ENCODE data around the gene NF2.

The NF2 gene

GRCh38 chr22:29718949-29719898 lies 115.8 kb downstream of the NF2 start:
- no peak for TF ChIP-seq GATA2 (IDR thresholded peaks at IDR 0.05; ENCODE audit: low read depth, low read length)
- TF ChIP-seq GATA3 (IDR thresholded peaks at IDR 0.05; ENCODE audit: low read depth, low read length): no peak

- TF ChIP-seq GATA2 (IDR thresholded peaks at IDR 0.05; ENCODE audit: low read depth, low read length): no peak
- no peak for TF ChIP-seq GATA3 (IDR thresholded peaks at IDR 0.05; ENCODE audit: low read depth, low read length)
These were observed 116.6 kb downstream of the NF2 start, which contains the start of gene CABP7 for GRCh38 chr22:29719899-29720645. TSS of gene CABP7 (plus strand) at chr22:29720003. CDS start at chr22:29720425, 422 bp downstream.

- TF ChIP-seq GATA2 (IDR thresholded peaks at IDR 0.05; ENCODE audit: low read depth, low read length) (no peak), GATA3 (IDR thresholded peaks at IDR 0.05; ENCODE audit: low read depth, low read length) (no peak)
These were observed 117.4 kb downstream of the NF2 start for GRCh38 chr22:29720811-29721323.

GRCh38 chr22:29722151-29722550 lies 118.7 kb downstream of the NF2 start:
- TF ChIP-seq GATA2 (IDR thresholded peaks at IDR 0.05; ENCODE audit: low read depth, low read length): no peak
- TF ChIP-seq GATA3 (IDR thresholded peaks at IDR 0.05; ENCODE audit: low read depth, low read length): no peak

GRCh38 chr22:29722587-29722986 lies 119.2 kb downstream of the NF2 start:
- TF ChIP-seq GATA3 (IDR thresholded peaks at IDR 0.05; ENCODE audit: low read depth, low read length) (no peak), GATA2 (IDR thresholded peaks at IDR 0.05; ENCODE audit: low read depth, low read length) (no peak)

- TF ChIP-seq GATA3 (IDR thresholded peaks at IDR 0.05; ENCODE audit: low read depth, low read length): no peak
- no peak for TF ChIP-seq GATA2 (IDR thresholded peaks at IDR 0.05; ENCODE audit: low read depth, low read length)
These were observed 120.3 kb downstream of the NF2 start for GRCh38 chr22:29723766-29724165.

- TF ChIP-seq GATA3 (IDR thresholded peaks at IDR 0.05; ENCODE audit: low read depth, low read length) (no peak), GATA2 (IDR thresholded peaks at IDR 0.05; ENCODE audit: low read depth, low read length) (no peak)
These were observed 121.4 kb downstream of the NF2 start for GRCh38 chr22:29724843-29725242.

GRCh38 chr22:29726106-29726505 lies 122.7 kb downstream of the NF2 start:
- TF ChIP-seq GATA2 (IDR thresholded peaks at IDR 0.05; ENCODE audit: low read depth, low read length): no peak
- no peak for TF ChIP-seq GATA3 (IDR thresholded peaks at IDR 0.05; ENCODE audit: low read depth, low read length)

GRCh38 chr22:29726512-29727130 lies 123.2 kb downstream of the NF2 start:
- TF ChIP-seq GATA2 (IDR thresholded peaks at IDR 0.05; ENCODE audit: low read depth, low read length): no peak
- TF ChIP-seq GATA3 (IDR thresholded peaks at IDR 0.05; ENCODE audit: low read depth, low read length): no peak

- no peak for TF ChIP-seq GATA3 (IDR thresholded peaks at IDR 0.05; ENCODE audit: low read depth, low read length)
- no peak for TF ChIP-seq GATA2 (IDR thresholded peaks at IDR 0.05; ENCODE audit: low read depth, low read length)
These were observed 123.7 kb downstream of the NF2 start for GRCh38 chr22:29727131-29727523.

GRCh38 chr22:29729161-29729560 lies 125.7 kb downstream of the NF2 start:
- no peak for TF ChIP-seq GATA2 (IDR thresholded peaks at IDR 0.05; ENCODE audit: low read depth, low read length)
- TF ChIP-seq GATA3 (IDR thresholded peaks at IDR 0.05; ENCODE audit: low read depth, low read length): no peak

GRCh38 chr22:29731058-29731850 lies 127.8 kb downstream of the NF2 start:
- TF ChIP-seq GATA2 (IDR thresholded peaks at IDR 0.05; ENCODE audit: low read depth, low read length) (no peak), GATA3 (IDR thresholded peaks at IDR 0.05; ENCODE audit: low read depth, low read length) (no peak)

GRCh38 chr22:29732883-29733282 lies 129.4 kb downstream of the NF2 start:
- no peak for TF ChIP-seq GATA2 (IDR thresholded peaks at IDR 0.05; ENCODE audit: low read depth, low read length)
- TF ChIP-seq GATA3 (IDR thresholded peaks at IDR 0.05; ENCODE audit: low read depth, low read length): no peak
